Endothelial cell of umbilical vein (primary cell): Measurements from ENCODE around the gene RIC1.

Source experiments
- EZH2 ChIP-seq: IDR thresholded peaks from 2 replicates; pipeline ENCODE4 v1.6.1; 2012; ENCODE audit warnings: borderline replicate concordance, low read depth, mild to moderate bottlenecking, moderate library complexity, low read length, inconsistent platforms; ENCODE audit not compliant: severe bottlenecking
- MYC ChIP-seq: IDR thresholded peaks from one replicate; pipeline ENCODE4 v1.6.1; 2011; ENCODE audit warnings: mild to moderate bottlenecking, low read depth, low read length
- POLR2A ChIP-seq: IDR thresholded peaks from 2 replicates; pipeline ENCODE4 v1.6.1; 2012; ENCODE audit warnings: low read depth, mild to moderate bottlenecking, control low read depth, low read length
- TF ChIP-seq, protein P1 (sequence below), 2 donors: IDR thresholded peaks; 1 replicate in 1 of 2; 2 replicates in 1 of 2; pipeline ENCODE4 v1.5.1; 2011; ENCODE audit warnings: low read length in 2 of 2, mild to moderate bottlenecking in 2 of 2, moderate library complexity in 2 of 2, control low read depth in 1 of 2, inconsistent platforms in 1 of 2, low read depth in 1 of 2; ENCODE audit not compliant: insufficient read depth in 1 of 2; ENCODE audit errors: extremely low read depth in 1 of 2

DNA sequence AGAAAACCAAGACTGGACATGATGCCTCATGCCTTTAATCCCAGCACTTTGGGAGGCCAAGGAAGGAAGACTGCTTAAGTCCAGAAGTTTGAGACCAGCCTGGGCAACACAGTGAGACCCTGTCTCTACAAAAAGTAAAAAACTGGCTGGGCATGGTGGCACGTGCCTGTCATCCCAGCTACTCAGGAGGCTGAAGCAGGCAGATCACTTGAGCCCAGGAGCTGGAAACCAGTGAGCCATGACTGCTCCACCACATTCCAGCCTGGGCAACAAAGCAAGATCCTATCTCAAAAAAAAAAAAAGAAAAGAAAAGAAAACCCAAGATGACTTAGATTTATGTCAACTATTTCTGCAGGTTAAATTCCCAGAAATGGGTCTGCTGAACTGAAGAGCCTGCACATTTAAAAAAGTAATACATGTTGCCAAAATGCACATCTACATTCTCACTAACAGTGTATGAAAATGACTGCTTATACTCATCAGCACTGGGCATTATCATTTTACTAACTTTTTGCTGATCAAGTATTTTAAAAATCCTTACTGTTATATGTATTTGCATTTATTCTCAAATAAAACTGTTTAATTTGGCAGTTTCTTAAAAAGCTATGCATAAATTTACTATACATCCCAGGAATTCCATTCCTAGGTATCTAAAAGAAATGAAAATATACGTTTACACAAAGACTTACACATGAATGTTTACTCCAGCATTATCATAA, 189.7 kb downstream of the RIC1 start:
- TF ChIP-seq, protein P1, sequence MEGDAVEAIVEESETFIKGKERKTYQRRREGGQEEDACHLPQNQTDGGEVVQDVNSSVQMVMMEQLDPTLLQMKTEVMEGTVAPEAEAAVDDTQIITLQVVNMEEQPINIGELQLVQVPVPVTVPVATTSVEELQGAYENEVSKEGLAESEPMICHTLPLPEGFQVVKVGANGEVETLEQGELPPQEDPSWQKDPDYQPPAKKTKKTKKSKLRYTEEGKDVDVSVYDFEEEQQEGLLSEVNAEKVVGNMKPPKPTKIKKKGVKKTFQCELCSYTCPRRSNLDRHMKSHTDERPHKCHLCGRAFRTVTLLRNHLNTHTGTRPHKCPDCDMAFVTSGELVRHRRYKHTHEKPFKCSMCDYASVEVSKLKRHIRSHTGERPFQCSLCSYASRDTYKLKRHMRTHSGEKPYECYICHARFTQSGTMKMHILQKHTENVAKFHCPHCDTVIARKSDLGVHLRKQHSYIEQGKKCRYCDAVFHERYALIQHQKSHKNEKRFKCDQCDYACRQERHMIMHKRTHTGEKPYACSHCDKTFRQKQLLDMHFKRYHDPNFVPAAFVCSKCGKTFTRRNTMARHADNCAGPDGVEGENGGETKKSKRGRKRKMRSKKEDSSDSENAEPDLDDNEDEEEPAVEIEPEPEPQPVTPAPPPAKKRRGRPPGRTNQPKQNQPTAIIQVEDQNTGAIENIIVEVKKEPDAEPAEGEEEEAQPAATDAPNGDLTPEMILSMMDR (IDR thresholded peaks at IDR 0.05; ENCODE audit: extremely low read depth in 1 of 2, insufficient read depth in 1 of 2, low read depth in 1 of 2, low read length in 2 of 2) = no peak
- no peak for TF ChIP-seq POLR2A
- TF ChIP-seq MYC = no peak
- TF ChIP-seq EZH2 = no peak
